K562 (cell line): ENCODE measurements around the gene C10orf95. TPM values are rescaled to one million over a fixed set of nuclear protein-coding genes. Genes with fewer than 3 reads are reported as not detected.

Experiments used
- GABPA ChIP-seq: fragments of 200-800 bp; sonication (Bioruptor generic); conservative IDR thresholded peaks from 2 replicates; pipeline ENCODE4 v1.6.1; 2016; ENCODE audit warnings: low read depth, missing genetic modification characterization, missing compliant biosample characterization
- JUN ChIP-seq, 2 experiments: sonication (generic) in 1 of 2; formaldehyde crosslinking in 1 of 2; IDR thresholded peaks; 2 replicates each; pipeline versions ENCODE4 v1.6.1 to v1.8.0; 2012 to 2022; ENCODE audit warnings: borderline replicate concordance in 2 of 2, mild to moderate bottlenecking in 2 of 2, improper control_type of control experiment in 1 of 2, low read depth in 1 of 2, low read length in 1 of 2, missing genetic modification reagents in 1 of 2
- MEF2A ChIP-seq: IDR thresholded peaks from 2 replicates; pipeline ENCODE4 v1.6.1; 2011; ENCODE audit warnings: low read depth, mild to moderate bottlenecking, low read length, moderate library complexity; ENCODE audit not compliant: control insufficient read depth
- SMC3 ChIP-seq: conservative IDR thresholded peaks from 2 replicates; pipeline ENCODE4 v1.6.1; 2011; ENCODE audit warnings: low read depth, low read length, improper control_type of control experiment; ENCODE audit not compliant: insufficient read depth
- TBL1XR1 ChIP-seq, 2 experiments: IDR thresholded peaks; 2 replicates each; pipeline ENCODE4 v1.6.1; 2012; ENCODE audit warnings: improper control_type of control experiment in 2 of 2, low read length in 2 of 2, mild to moderate bottlenecking in 1 of 2
- THRAP3 ChIP-seq: fragments of 450-650 bp; IDR thresholded peaks from 2 replicates; pipeline ENCODE4 v1.6.1; 2016; ENCODE audit warnings: mild to moderate bottlenecking, inconsistent platforms, borderline replicate concordance
- polyA plus RNA-seq, 8 experiments: library from polyadenylated mRNA; depleted of rRNA in 4 of 8; stranded (reverse) in 5 of 8; unstranded in 3 of 8; fragments of >200 nt; fragmentation: Nextera tagmentation in 2 of 8; fragmentation: Illumina TruSeq in 1 of 8; extraction: Ambion mirVana in 2 of 8; extraction: Trizol in 1 of 8; gene quantifications; 2 replicates each; pipeline versions ENCODE4 v1.2.1 to v1.2.3, GENCODE V29; 2011 to 2014; ENCODE audit warnings: inconsistent platforms in 1 of 8, missing spikeins in 1 of 8
- total RNA-seq, 7 experiments: library from RNA; depleted of rRNA in 6 of 7; stranded (reverse); fragments of >200 nt in 6 of 7; fragmentation: Illumina TruSeq in 2 of 7; extraction: Trizol in 2 of 7; gene quantifications; 2 replicates each; pipeline versions ENCODE4 v1.2.1 to v1.2.3, GENCODE V29; 2011 to 2021; ENCODE audit warnings: low replicate concordance in 1 of 7
- TF ChIP-seq, protein P1 (sequence below), 2 experiments: fragments of 250-450 bp in 1 of 2; fragments of 450-650 bp in 1 of 2; sonication (Bioruptor Pico) in 1 of 2; IDR thresholded peaks; 2 replicates each; pipeline versions ENCODE4 v1.6.1 to v1.8.0; 2016 to 2021; ENCODE audit warnings: mild to moderate bottlenecking in 2 of 2, moderate library complexity in 2 of 2, missing compliant biosample characterization in 1 of 2, missing genetic modification characterization in 1 of 2
- TF ChIP-seq, protein P2 (sequence below): fragments of 200-600 bp; sonication (generic); IDR thresholded peaks from one replicate; pipeline ENCODE4 v1.6.1; 2012; ENCODE audit warnings: mild to moderate bottlenecking, low read depth, low read length, inconsistent platforms

C10orf95 gene
- total and polyA plus RNA-seq, 9 of the 15 experiments (the other 6 are each of a cell fraction or from before 2014, with no cell fraction given): 0.03 to 0.41 (median 0.17) TPM; not detected in 1

DNA sequence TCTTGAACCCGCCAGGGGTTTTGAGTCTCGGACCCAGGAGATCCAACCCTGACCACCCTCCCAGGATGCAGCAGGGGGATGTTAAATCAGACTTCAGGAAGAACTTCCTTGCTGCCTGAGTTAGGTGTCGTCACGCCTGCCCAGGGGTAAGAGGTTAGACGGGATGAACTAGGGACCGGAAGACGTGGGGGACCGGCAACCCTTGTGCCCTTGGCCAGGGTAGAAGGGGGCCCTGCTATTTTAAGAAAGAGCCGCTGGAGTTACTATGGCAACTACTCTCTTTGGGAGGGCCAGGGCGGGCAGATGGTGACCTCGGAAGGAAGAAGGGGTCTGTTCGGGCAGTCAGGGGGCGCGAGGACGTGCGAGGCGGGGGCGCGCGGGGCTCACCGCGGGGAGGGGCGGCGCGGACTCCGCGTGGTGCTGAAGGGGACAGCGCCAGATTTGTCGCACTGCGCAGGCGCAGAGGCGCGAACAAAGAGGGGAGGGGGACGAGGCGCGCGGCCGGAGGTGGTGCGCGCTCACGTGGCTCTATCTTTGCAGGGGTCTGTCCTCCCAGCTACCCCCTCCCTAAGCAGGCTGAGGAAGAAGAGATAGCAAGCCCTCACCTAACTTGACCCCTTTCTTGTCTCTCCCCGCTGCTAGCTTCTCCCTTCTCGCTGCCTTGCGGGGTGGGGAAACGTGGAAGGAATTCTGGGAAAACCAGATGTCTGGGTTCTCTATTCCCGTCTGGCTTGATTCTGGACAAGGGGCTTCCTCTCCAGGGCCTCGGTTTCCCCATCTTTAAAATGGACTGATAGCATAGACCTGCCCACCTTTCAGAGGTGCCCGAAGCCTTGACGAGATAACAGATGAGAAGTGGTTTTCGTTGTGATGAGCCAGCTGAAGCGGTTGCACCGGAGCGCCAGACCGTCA, 31.8 kb downstream of the C10orf95 start (continued):
- TF ChIP-seq, protein P1, sequence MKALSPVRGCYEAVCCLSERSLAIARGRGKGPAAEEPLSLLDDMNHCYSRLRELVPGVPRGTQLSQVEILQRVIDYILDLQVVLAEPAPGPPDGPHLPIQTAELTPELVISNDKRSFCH (CRISPR knock-in tag; IDR thresholded peaks at IDR 0.05): no peak
- TF ChIP-seq, protein P1 (tag; IDR thresholded peaks at IDR 0.05): 0 out of 2 replicates have a peak, but pooled peaks have one; percentile 32
- TF ChIP-seq, protein P2, sequence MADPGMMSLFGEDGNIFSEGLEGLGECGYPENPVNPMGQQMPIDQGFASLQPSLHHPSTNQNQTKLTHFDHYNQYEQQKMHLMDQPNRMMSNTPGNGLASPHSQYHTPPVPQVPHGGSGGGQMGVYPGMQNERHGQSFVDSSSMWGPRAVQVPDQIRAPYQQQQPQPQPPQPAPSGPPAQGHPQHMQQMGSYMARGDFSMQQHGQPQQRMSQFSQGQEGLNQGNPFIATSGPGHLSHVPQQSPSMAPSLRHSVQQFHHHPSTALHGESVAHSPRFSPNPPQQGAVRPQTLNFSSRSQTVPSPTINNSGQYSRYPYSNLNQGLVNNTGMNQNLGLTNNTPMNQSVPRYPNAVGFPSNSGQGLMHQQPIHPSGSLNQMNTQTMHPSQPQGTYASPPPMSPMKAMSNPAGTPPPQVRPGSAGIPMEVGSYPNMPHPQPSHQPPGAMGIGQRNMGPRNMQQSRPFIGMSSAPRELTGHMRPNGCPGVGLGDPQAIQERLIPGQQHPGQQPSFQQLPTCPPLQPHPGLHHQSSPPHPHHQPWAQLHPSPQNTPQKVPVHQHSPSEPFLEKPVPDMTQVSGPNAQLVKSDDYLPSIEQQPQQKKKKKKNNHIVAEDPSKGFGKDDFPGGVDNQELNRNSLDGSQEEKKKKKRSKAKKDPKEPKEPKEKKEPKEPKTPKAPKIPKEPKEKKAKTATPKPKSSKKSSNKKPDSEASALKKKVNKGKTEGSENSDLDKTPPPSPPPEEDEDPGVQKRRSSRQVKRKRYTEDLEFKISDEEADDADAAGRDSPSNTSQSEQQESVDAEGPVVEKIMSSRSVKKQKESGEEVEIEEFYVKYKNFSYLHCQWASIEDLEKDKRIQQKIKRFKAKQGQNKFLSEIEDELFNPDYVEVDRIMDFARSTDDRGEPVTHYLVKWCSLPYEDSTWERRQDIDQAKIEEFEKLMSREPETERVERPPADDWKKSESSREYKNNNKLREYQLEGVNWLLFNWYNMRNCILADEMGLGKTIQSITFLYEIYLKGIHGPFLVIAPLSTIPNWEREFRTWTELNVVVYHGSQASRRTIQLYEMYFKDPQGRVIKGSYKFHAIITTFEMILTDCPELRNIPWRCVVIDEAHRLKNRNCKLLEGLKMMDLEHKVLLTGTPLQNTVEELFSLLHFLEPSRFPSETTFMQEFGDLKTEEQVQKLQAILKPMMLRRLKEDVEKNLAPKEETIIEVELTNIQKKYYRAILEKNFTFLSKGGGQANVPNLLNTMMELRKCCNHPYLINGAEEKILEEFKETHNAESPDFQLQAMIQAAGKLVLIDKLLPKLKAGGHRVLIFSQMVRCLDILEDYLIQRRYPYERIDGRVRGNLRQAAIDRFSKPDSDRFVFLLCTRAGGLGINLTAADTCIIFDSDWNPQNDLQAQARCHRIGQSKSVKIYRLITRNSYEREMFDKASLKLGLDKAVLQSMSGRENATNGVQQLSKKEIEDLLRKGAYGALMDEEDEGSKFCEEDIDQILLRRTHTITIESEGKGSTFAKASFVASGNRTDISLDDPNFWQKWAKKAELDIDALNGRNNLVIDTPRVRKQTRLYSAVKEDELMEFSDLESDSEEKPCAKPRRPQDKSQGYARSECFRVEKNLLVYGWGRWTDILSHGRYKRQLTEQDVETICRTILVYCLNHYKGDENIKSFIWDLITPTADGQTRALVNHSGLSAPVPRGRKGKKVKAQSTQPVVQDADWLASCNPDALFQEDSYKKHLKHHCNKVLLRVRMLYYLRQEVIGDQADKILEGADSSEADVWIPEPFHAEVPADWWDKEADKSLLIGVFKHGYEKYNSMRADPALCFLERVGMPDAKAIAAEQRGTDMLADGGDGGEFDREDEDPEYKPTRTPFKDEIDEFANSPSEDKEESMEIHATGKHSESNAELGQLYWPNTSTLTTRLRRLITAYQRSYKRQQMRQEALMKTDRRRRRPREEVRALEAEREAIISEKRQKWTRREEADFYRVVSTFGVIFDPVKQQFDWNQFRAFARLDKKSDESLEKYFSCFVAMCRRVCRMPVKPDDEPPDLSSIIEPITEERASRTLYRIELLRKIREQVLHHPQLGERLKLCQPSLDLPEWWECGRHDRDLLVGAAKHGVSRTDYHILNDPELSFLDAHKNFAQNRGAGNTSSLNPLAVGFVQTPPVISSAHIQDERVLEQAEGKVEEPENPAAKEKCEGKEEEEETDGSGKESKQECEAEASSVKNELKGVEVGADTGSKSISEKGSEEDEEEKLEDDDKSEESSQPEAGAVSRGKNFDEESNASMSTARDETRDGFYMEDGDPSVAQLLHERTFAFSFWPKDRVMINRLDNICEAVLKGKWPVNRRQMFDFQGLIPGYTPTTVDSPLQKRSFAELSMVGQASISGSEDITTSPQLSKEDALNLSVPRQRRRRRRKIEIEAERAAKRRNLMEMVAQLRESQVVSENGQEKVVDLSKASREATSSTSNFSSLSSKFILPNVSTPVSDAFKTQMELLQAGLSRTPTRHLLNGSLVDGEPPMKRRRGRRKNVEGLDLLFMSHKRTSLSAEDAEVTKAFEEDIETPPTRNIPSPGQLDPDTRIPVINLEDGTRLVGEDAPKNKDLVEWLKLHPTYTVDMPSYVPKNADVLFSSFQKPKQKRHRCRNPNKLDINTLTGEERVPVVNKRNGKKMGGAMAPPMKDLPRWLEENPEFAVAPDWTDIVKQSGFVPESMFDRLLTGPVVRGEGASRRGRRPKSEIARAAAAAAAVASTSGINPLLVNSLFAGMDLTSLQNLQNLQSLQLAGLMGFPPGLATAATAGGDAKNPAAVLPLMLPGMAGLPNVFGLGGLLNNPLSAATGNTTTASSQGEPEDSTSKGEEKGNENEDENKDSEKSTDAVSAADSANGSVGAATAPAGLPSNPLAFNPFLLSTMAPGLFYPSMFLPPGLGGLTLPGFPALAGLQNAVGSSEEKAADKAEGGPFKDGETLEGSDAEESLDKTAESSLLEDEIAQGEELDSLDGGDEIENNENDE: no peak
- TF ChIP-seq MEF2A (no peak), TBL1XR1 (IDR thresholded peaks at IDR 0.05; ENCODE audit: low read length in 2 of 2) (no peak), GABPA (0 out of 2 replicates have a peak, but pooled peaks have one; percentile 20), THRAP3 (no peak), JUN (IDR thresholded peaks at IDR 0.05; ENCODE audit: borderline replicate concordance, low read depth, low read length) (no peak), JUN (CRISPR knock-in tag; IDR thresholded peaks at IDR 0.05; ENCODE audit: borderline replicate concordance) (no peak), SMC3 (no peak)
